ENCODE results near the gene MGRN1. TPM values are rescaled to one million over a fixed set of nuclear protein-coding genes. Genes with fewer than 3 reads are reported as not detected.

The MGRN1 gene
- total and polyA plus RNA-seq, 2 donors (not counting 1 experiment from before 2014, with no cell fraction given), result 5.4 to 26.1 TPM

GRCh38 chr16:4700997-4701743 is 76.5 kb downstream of the MGRN1 start:
- Histone ChIP-seq H4K20me1 (ENCODE audit: control insufficient read depth, extremely low read depth, insufficient read depth, low read length) (no peaks in the 10 kb centered on the region), H2AFZ (ENCODE audit: low read length) (no peak overlapping the region), H3K4me2 (ENCODE audit: extremely low read depth, insufficient read depth, low read length) (no peak overlapping the region), H3K9ac (ENCODE audit: insufficient read depth, low read length) (no peak overlapping the region), H3K4me1 (ENCODE audit: control insufficient read depth, extremely low read depth, insufficient read depth, low read length) (no peaks in the 10 kb centered on the region), H3K36me3 (ENCODE audit: control insufficient read depth, insufficient read depth, low read length) (peaks cover 37% of the 10 kb centered on the region), H3K27ac (ENCODE audit: insufficient read depth, low read length) (no peak overlapping the region), H3K27me3 (ENCODE audit: control insufficient read depth, insufficient read depth, low read length) (no peaks in the 10 kb centered on the region), H3K4me3 (replicated peaks in 1 of 4; ENCODE audit: control extremely low read depth in 1 of 4, insufficient read depth in 1 of 4, low read depth in 3 of 4, low read length in 4 of 4) (no peak overlapping the region), H3K9me3 (ENCODE audit: control insufficient read depth, insufficient read depth, low read depth, low read length) (no peaks in the 10 kb centered on the region), H3K79me2 (ENCODE audit: control insufficient read depth, insufficient read depth, low read length) (no peaks in the 10 kb centered on the region)
- no peak for TF ChIP-seq EZH2 (IDR thresholded peaks at IDR 0.05; ENCODE audit: low read length, missing control alignments)
- no peak for TF ChIP-seq CTCF (conservative IDR thresholded peaks at IDR 0.05 in 1 of 2, IDR thresholded peaks at IDR 0.05 in 1 of 2; ENCODE audit: low read depth in 1 of 2, low read length in 2 of 2)
- no peak for DNase-seq (ENCODE audit: low read depth in 2 of 2)

GRCh38 chr16:4701791-4702465 is 77.3 kb downstream of the MGRN1 start:
- no peaks in the 10 kb centered on the region for H3K79me2 ChIP-seq (ENCODE audit: control insufficient read depth, insufficient read depth, low read length)
- no peaks in the 10 kb centered on the region for H3K27me3 ChIP-seq (ENCODE audit: control insufficient read depth, insufficient read depth, low read length)
- H3K27ac ChIP-seq (ENCODE audit: insufficient read depth, low read length), result no peak overlapping the region
- TF ChIP-seq CTCF (conservative IDR thresholded peaks at IDR 0.05 in 1 of 2, IDR thresholded peaks at IDR 0.05 in 1 of 2; ENCODE audit: low read depth in 1 of 2, low read length in 2 of 2) (no peak), EZH2 (IDR thresholded peaks at IDR 0.05; ENCODE audit: low read length, missing control alignments) (no peak)
- no peak overlapping the region for H3K4me2 ChIP-seq (ENCODE audit: extremely low read depth, insufficient read depth, low read length)
- H3K4me3 ChIP-seq (replicated peaks in 1 of 4; ENCODE audit: control extremely low read depth in 1 of 4, insufficient read depth in 1 of 4, low read depth in 3 of 4, low read length in 4 of 4), result no peak overlapping the region
- H2AFZ ChIP-seq (ENCODE audit: low read length), result no peak overlapping the region
- H3K9me3 ChIP-seq (ENCODE audit: control insufficient read depth, insufficient read depth, low read depth, low read length), result no peaks in the 10 kb centered on the region
- H4K20me1 ChIP-seq (ENCODE audit: control insufficient read depth, extremely low read depth, insufficient read depth, low read length), result no peaks in the 10 kb centered on the region
- no peaks in the 10 kb centered on the region for H3K4me1 ChIP-seq (ENCODE audit: control insufficient read depth, extremely low read depth, insufficient read depth, low read length)
- H3K9ac ChIP-seq (ENCODE audit: insufficient read depth, low read length), result no peak overlapping the region
- peaks cover 32% of the 10 kb centered on the region for H3K36me3 ChIP-seq (ENCODE audit: control insufficient read depth, insufficient read depth, low read length)
- DNase-seq (ENCODE audit: low read depth in 2 of 2), result no peak

- Histone ChIP-seq H3K4me2 (ENCODE audit: extremely low read depth, insufficient read depth, low read length) (no peak overlapping the region), H2AFZ (ENCODE audit: low read length) (no peak overlapping the region), H4K20me1 (ENCODE audit: control insufficient read depth, extremely low read depth, insufficient read depth, low read length) (no peaks in the 10 kb centered on the region), H3K79me2 (ENCODE audit: control insufficient read depth, insufficient read depth, low read length) (no peaks in the 10 kb centered on the region), H3K4me1 (ENCODE audit: control insufficient read depth, extremely low read depth, insufficient read depth, low read length) (no peaks in the 10 kb centered on the region), H3K36me3 (ENCODE audit: control insufficient read depth, insufficient read depth, low read length) (peaks cover 28% of the 10 kb centered on the region), H3K4me3 (replicated peaks in 1 of 4; ENCODE audit: control extremely low read depth in 1 of 4, insufficient read depth in 1 of 4, low read depth in 3 of 4, low read length in 4 of 4) (no peak overlapping the region), H3K27ac (ENCODE audit: insufficient read depth, low read length) (no peak overlapping the region), H3K27me3 (ENCODE audit: control insufficient read depth, insufficient read depth, low read length) (no peaks in the 10 kb centered on the region), H3K9ac (ENCODE audit: insufficient read depth, low read length) (no peak overlapping the region), H3K9me3 (ENCODE audit: control insufficient read depth, insufficient read depth, low read depth, low read length) (no peaks in the 10 kb centered on the region)
- no peak for TF ChIP-seq CTCF (conservative IDR thresholded peaks at IDR 0.05 in 1 of 2, IDR thresholded peaks at IDR 0.05 in 1 of 2; ENCODE audit: low read depth in 1 of 2, low read length in 2 of 2)
- no peak for TF ChIP-seq EZH2 (IDR thresholded peaks at IDR 0.05; ENCODE audit: low read length, missing control alignments)
- no peak for DNase-seq (ENCODE audit: low read depth in 2 of 2)
Measured at GRCh38 chr16:4702466-4702808, 77.8 kb downstream of the MGRN1 start.

Data from fibroblast of lung (primary cell).